SK-N-SH (cell line): Measurements from ENCODE around the gene MTARC1. TPM values are rescaled to one million over a fixed set of nuclear protein-coding genes. Genes with fewer than 3 reads are reported as not detected.

Experiments used
- CTCF ChIA-PET: fragments of 300-600, 350-600 bp; formaldehyde crosslinking; extraction: SDS; loops from one replicate; lab custom pipeline; 2021; lab: Yijun Ruan, JAX
- POLR2A ChIA-PET: fragments of 350-600 bp; sonication (Branson Sonifier 250); formaldehyde crosslinking; extraction: SDS; loops from one replicate; lab custom pipeline; 2020; ENCODE audit warnings: antibody characterized with exemption, inconsistent platforms; lab: Yijun Ruan, JAX
- DNase-seq: peaks from one replicate; pipeline ENCODE4 v3.0.0; 2012
- H2AFZ ChIP-seq: fragments of 200-600 bp; sonication (generic); 2 replicates; pipeline ENCODE4 v1.8.1; 2016; ENCODE audit warnings: antibody characterized with exemption, mild to moderate bottlenecking, low read depth
- H3F3A ChIP-seq: fragments of 200-600 bp; sonication (generic); replicated peaks from 2 replicates; pipeline ENCODE3; 2016; ENCODE audit warnings: antibody characterized with exemption, mild to moderate bottlenecking; ENCODE audit not compliant: insufficient read depth
- H3K27ac ChIP-seq, 2 experiments: fragments of 200-500 bp in 1 of 2; fragments of 200-600 bp in 1 of 2; sonication (Bioruptor generic) in 1 of 2; sonication (generic), shearing (Covaris generic) in 1 of 2; 2 replicates each; pipeline versions ENCODE4 v1.5.1 to v1.6.1; 2014 to 2016; ENCODE audit warnings: low read depth in 2 of 2, inconsistent platforms in 1 of 2, low read length in 1 of 2, mild to moderate bottlenecking in 1 of 2, mixed read lengths in 1 of 2
- H3K27me3 ChIP-seq: fragments of 200-600 bp; sonication (generic), shearing (Covaris generic); 2 replicates; pipeline ENCODE4 v1.6.1; 2016; ENCODE audit warnings: mixed run types; ENCODE audit not compliant: insufficient read depth
- H3K36me3 ChIP-seq, 2 experiments: fragments of 200-500 bp in 1 of 2; fragments of 200-600 bp in 1 of 2; sonication (Bioruptor generic) in 1 of 2; sonication (generic) in 1 of 2; replicated peaks in 1 of 2; 2 replicates each; pipeline versions ENCODE3 to v1.5.1; 2014 to 2016; ENCODE audit warnings: low read length in 1 of 2, mild to moderate bottlenecking in 1 of 2; ENCODE audit not compliant: insufficient read depth in 2 of 2, control insufficient read depth in 1 of 2
- H3K4me1 ChIP-seq, 2 experiments: fragments of 200-500 bp in 1 of 2; fragments of 200-600 bp in 1 of 2; sonication (Bioruptor generic) in 1 of 2; sonication (generic), shearing (Covaris generic) in 1 of 2; 2 replicates each; pipeline versions ENCODE4 v1.5.1 to v1.6.1; 2014 to 2016; ENCODE audit warnings: low read depth in 1 of 2, low read length in 1 of 2, mixed run types in 1 of 2; ENCODE audit not compliant: insufficient read depth in 2 of 2, control insufficient read depth in 1 of 2
- H3K4me2 ChIP-seq: fragments of 200-600 bp; sonication (generic), shearing (Covaris generic); 2 replicates; pipeline ENCODE4 v1.6.1; 2017; ENCODE audit warnings: mixed run types
- H3K4me3 ChIP-seq, 2 experiments: fragments of 200-500 bp in 1 of 2; fragments of 200-600 bp in 1 of 2; sonication (Bioruptor generic) in 1 of 2; sonication (generic), shearing (Covaris generic) in 1 of 2; 2 replicates each; pipeline versions ENCODE4 v1.5.1 to v1.8.1; 2014 to 2016; ENCODE audit warnings: low read depth in 2 of 2, inconsistent platforms in 1 of 2, low read length in 1 of 2, mild to moderate bottlenecking in 1 of 2, mixed read lengths in 1 of 2, moderate library complexity in 1 of 2
- H3K79me2 ChIP-seq: fragments of 200-600 bp; sonication (generic); 2 replicates; pipeline ENCODE4 v1.8.1; 2017; ENCODE audit warnings: mild to moderate bottlenecking; ENCODE audit not compliant: insufficient read depth
- H3K9ac ChIP-seq: fragments of 200-600 bp; sonication (generic); 2 replicates; pipeline ENCODE4 v1.6.1; 2017; ENCODE audit warnings: mixed run types
- H3K9me2 ChIP-seq: fragments of 200-600 bp; sonication (generic); 2 replicates; pipeline ENCODE4 v1.6.1; 2017; ENCODE audit warnings: mixed run types
- H3K9me3 ChIP-seq: fragments of 200-600 bp; sonication (generic); 2 replicates; pipeline ENCODE4 v1.6.1; 2017; ENCODE audit warnings: mixed run types, mild to moderate bottlenecking, moderate library complexity
- H4K20me1 ChIP-seq: fragments of 200-600 bp; sonication (generic); 2 replicates; pipeline ENCODE4 v1.6.1; 2017; ENCODE audit warnings: mild to moderate bottlenecking, mixed run types; ENCODE audit not compliant: insufficient read depth
- ELF1 ChIP-seq: IDR thresholded peaks from 2 replicates; pipeline ENCODE4 v1.4.0; 2012
- EZH2phosphoT487 ChIP-seq: fragments of 200-600 bp; sonication (generic); IDR thresholded peaks from 2 replicates; pipeline ENCODE4 v1.6.1; 2017; ENCODE audit warnings: low read depth, mixed run types, mild to moderate bottlenecking, antibody characterized with exemption, moderate library complexity, borderline replicate concordance
- FOSL2 ChIP-seq: IDR thresholded peaks from 2 replicates; pipeline ENCODE4 v1.4.0; 2012; ENCODE audit warnings: low read depth, mild to moderate bottlenecking, moderate library complexity, borderline replicate concordance
- FOXJ3 ChIP-seq: sonication (generic); formaldehyde crosslinking; IDR thresholded peaks from 2 replicates; pipeline ENCODE4 v1.5.1; 2020; ENCODE audit warnings: mild to moderate bottlenecking, missing genetic modification reagents
- GATA2 ChIP-seq: sonication (generic); formaldehyde crosslinking; IDR thresholded peaks from 2 replicates; pipeline ENCODE4 v1.5.0; 2020; ENCODE audit warnings: mild to moderate bottlenecking, missing genetic modification reagents
- MEF2A ChIP-seq: IDR thresholded peaks from 2 replicates; pipeline ENCODE4 v1.4.0; 2012; ENCODE audit warnings: low read depth, borderline replicate concordance
- MXI1 ChIP-seq: IDR thresholded peaks from 2 replicates; pipeline ENCODE4 v1.6.1; 2012; ENCODE audit warnings: mild to moderate bottlenecking, low read depth, low read length, improper control_type of control experiment
- NFIC ChIP-seq: IDR thresholded peaks from 2 replicates; pipeline ENCODE4 v1.4.0; 2012; ENCODE audit warnings: borderline replicate concordance
- NRF1 ChIP-seq: IDR thresholded peaks from 2 replicates; pipeline ENCODE4 v1.6.1; 2012; ENCODE audit warnings: low read depth, mild to moderate bottlenecking, low read length
- RCOR1 ChIP-seq: fragments of 150-350 bp; IDR thresholded peaks from 2 replicates; pipeline ENCODE4 v1.6.1; 2017; ENCODE audit warnings: antibody characterized with exemption, low read length
- RXRA ChIP-seq: IDR thresholded peaks from 2 replicates; pipeline ENCODE4 v1.4.0; 2012; ENCODE audit warnings: low read depth, mild to moderate bottlenecking, borderline replicate concordance
- SIN3A ChIP-seq: IDR thresholded peaks from 2 replicates; pipeline ENCODE4 v1.6.1; 2012; ENCODE audit warnings: low read depth, mild to moderate bottlenecking, low read length, moderate library complexity, borderline replicate concordance
- SMC3 ChIP-seq: IDR thresholded peaks from 2 replicates; pipeline ENCODE4 v1.6.1; 2012; ENCODE audit warnings: low read depth, low read length, improper control_type of control experiment
- TAF1 ChIP-seq: IDR thresholded peaks from 2 replicates; pipeline ENCODE4 v1.6.1; 2012; ENCODE audit warnings: low read depth, mild to moderate bottlenecking, low read length, moderate library complexity, borderline replicate concordance
- TCF12 ChIP-seq: IDR thresholded peaks from 2 replicates; pipeline ENCODE4 v1.4.0; 2012
- WGBS: methylation state at CpG from one replicate; pipeline ENCODE4 v1.1.6; 2017; ENCODE audit warnings: low lambda C conversion rate; 5-methylcytosine and 5-hydroxymethylcytosine counted together
- polyA plus RNA-seq, 3 experiments: library from polyadenylated mRNA; depleted of rRNA; stranded (reverse); fragments of >200 nt; gene quantifications; 2 replicates each; pipeline ENCODE4 v1.2.3, GENCODE V29; 2012
- TF ChIP-seq, protein P1 (sequence below): IDR thresholded peaks from 2 replicates; pipeline ENCODE4 v1.4.0; 2012; ENCODE audit warnings: low read depth
- TF ChIP-seq, protein P2 (sequence below): fragments of 150-350 bp; IDR thresholded peaks from 2 replicates; pipeline ENCODE4 v1.6.1; 2017; ENCODE audit warnings: antibody characterized with exemption, low read length, low read depth, borderline replicate concordance
- TF ChIP-seq, protein P3 (sequence below): IDR thresholded peaks from 2 replicates; pipeline ENCODE4 v1.4.0; 2012; ENCODE audit warnings: low read depth, borderline replicate concordance
- TF ChIP-seq, protein P4 (sequence below): IDR thresholded peaks from 2 replicates; pipeline ENCODE4 v1.6.1; 2012; ENCODE audit warnings: mild to moderate bottlenecking, low read depth, low read length, moderate library complexity

Gene MTARC1
- polyA plus RNA-seq, 1 of the 3 experiments (the other 2 are of a cell fraction) = 6.1 TPM

DNA sequence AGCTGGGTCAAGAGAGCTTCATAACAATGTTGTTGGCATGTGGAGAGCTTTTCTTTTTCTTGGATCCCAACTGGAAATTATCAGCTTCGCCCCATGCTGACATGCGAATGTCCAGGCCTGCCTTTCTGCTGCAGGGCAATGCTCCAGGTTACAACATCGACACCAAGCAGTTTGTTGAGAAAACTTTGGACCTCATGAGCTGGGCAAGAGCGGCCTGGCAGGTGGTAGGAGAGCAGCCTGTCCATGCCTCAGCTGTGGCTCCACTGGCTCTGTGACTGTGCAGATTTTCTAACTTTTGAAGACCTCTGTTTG, 41.4 kb downstream of the MTARC1 start:
- H4K20me1 ChIP-seq = no peaks in the 10 kb centered on the region
- no peak overlapping the region for H3K4me2 ChIP-seq
- CTCF ChIA-PET = interaction anchor here (0.7 to 1.4 kb wide), 3 partner anchors 16 to 376 kb away, joined by 3 to 4 read pairs (median 3); no protein-coding TSS in a partner anchor
- no peak overlapping the region for H3K4me3 ChIP-seq
- WGBS = 87% methylated on average over 4 of the region's 4 CpGs
- H3K9me2 ChIP-seq = no peaks in the 10 kb centered on the region
- TF ChIP-seq MXI1 (no peak), GATA2 (no peak), NRF1 (no peak), ELF1 (no peak), EZH2phosphoT487 (no peak), RXRA (no peak), NFIC (no peak)
- TF ChIP-seq, protein P1, sequence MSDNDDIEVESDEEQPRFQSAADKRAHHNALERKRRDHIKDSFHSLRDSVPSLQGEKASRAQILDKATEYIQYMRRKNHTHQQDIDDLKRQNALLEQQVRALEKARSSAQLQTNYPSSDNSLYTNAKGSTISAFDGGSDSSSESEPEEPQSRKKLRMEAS = no peak
- TF ChIP-seq, protein P2, sequence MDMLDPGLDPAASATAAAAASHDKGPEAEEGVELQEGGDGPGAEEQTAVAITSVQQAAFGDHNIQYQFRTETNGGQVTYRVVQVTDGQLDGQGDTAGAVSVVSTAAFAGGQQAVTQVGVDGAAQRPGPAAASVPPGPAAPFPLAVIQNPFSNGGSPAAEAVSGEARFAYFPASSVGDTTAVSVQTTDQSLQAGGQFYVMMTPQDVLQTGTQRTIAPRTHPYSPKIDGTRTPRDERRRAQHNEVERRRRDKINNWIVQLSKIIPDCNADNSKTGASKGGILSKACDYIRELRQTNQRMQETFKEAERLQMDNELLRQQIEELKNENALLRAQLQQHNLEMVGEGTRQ = no peak
- POLR2A ChIA-PET = no interaction called here
- H3K9ac ChIP-seq = no peak overlapping the region
- H3K4me1 ChIP-seq = peaks cover 0 to 5% of the 10 kb centered on the region in 2 experiments; a peak in 1 of 4 replicates
- no peaks in the 10 kb centered on the region for H3F3A ChIP-seq
- H2AFZ ChIP-seq = no peak overlapping the region
- H3K27me3 ChIP-seq = no peaks in the 10 kb centered on the region; the same call in 1 of the 2 replicates
- no peaks in the 10 kb centered on the region for H3K36me3 ChIP-seq
- no peaks in the 10 kb centered on the region for H3K79me2 ChIP-seq
- H3K9me3 ChIP-seq = no peaks in the 10 kb centered on the region
- no peak overlapping the region for H3K27ac ChIP-seq
- DNase-seq = no peak

DNA sequence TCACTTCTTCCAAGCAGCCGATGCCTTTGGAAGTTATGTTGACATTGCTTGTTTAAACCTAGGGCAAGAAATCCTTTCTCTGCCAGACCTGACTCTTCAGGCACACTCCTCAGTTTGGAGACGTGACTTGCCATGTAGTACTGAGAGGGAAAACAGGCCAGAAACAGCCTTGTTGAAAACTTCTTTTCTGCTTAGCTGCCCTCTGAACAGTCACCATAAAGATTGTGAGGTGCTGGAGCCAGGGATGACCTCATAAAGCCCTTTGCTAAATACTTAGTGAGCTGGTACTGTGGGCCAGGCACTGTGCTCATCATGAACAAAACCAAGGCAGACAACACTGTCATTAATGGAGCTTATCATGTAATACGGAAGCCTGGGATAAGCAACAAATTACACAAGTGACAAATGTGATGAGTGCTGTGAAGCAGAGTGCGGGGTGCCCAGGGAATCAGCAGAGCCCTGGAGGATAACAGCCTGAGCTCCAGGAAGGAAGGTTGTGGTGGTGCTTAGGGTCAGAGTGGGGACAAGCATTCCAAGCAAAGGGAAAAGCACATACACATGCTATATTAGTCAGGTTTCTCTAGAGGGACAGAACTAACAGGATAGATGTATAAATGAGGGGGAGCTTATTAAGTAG, 42.4 kb downstream of the MTARC1 start:
- Histone ChIP-seq H3K27me3 (no peaks in the 10 kb centered on the region; the same call in 1 of the 2 replicates), H3K27ac (no peak overlapping the region), H3K9me2 (no peaks in the 10 kb centered on the region), H3K4me1 (peaks cover 0 to 11% of the 10 kb centered on the region in 2 experiments; a peak in 2 of 4 replicates), H3K9me3 (no peaks in the 10 kb centered on the region), H3K4me2 (no peak overlapping the region), H3K36me3 (no peaks in the 10 kb centered on the region), H3K4me3 (no peak overlapping the region), H3F3A (no peaks in the 10 kb centered on the region), H2AFZ (no peak overlapping the region), H3K79me2 (no peaks in the 10 kb centered on the region), H3K9ac (no peak overlapping the region), H4K20me1 (no peaks in the 10 kb centered on the region)
- WGBS = 78% methylated on average over 3 of the region's 4 CpGs
- POLR2A ChIA-PET = no interaction called here
- CTCF ChIA-PET = interaction anchor here (1.0 to 1.4 kb wide), 3 partner anchors 26 to 375 kb away, joined by 3 to 4 read pairs (median 4); no protein-coding TSS in a partner anchor
- no peak for DNase-seq
- TF ChIP-seq MEF2A (no peak), RCOR1 (no peak), FOXJ3 (no peak), MXI1 (no peak), SMC3 (no peak), TAF1 (no peak), GATA2 (no peak), FOSL2 (no peak), ELF1 (no peak), SIN3A (no peak), TCF12 (no peak)
- TF ChIP-seq, protein P1 = no peak
- TF ChIP-seq, protein P3, sequence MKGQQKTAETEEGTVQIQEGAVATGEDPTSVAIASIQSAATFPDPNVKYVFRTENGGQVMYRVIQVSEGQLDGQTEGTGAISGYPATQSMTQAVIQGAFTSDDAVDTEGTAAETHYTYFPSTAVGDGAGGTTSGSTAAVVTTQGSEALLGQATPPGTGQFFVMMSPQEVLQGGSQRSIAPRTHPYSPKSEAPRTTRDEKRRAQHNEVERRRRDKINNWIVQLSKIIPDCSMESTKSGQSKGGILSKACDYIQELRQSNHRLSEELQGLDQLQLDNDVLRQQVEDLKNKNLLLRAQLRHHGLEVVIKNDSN = no peak
- TF ChIP-seq, protein P2 = no peak
- TF ChIP-seq, protein P4, sequence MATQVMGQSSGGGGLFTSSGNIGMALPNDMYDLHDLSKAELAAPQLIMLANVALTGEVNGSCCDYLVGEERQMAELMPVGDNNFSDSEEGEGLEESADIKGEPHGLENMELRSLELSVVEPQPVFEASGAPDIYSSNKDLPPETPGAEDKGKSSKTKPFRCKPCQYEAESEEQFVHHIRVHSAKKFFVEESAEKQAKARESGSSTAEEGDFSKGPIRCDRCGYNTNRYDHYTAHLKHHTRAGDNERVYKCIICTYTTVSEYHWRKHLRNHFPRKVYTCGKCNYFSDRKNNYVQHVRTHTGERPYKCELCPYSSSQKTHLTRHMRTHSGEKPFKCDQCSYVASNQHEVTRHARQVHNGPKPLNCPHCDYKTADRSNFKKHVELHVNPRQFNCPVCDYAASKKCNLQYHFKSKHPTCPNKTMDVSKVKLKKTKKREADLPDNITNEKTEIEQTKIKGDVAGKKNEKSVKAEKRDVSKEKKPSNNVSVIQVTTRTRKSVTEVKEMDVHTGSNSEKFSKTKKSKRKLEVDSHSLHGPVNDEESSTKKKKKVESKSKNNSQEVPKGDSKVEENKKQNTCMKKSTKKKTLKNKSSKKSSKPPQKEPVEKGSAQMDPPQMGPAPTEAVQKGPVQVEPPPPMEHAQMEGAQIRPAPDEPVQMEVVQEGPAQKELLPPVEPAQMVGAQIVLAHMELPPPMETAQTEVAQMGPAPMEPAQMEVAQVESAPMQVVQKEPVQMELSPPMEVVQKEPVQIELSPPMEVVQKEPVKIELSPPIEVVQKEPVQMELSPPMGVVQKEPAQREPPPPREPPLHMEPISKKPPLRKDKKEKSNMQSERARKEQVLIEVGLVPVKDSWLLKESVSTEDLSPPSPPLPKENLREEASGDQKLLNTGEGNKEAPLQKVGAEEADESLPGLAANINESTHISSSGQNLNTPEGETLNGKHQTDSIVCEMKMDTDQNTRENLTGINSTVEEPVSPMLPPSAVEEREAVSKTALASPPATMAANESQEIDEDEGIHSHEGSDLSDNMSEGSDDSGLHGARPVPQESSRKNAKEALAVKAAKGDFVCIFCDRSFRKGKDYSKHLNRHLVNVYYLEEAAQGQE = no peak
